Parathyroid adenoma (tissue), 2 donors: ENCODE data around the gene NDUFA11.
"Not testable (repeated sequence)": the region's sequence is repeated elsewhere in the genome, so short reads cannot be mapped to it uniquely, and the experiment has no call there.

Experiments
- H2AFZ ChIP-seq: fragments of 300-600 bp; sonication (generic); one replicate; pipeline ENCODE4 v1.7.0; 2017; ENCODE audit warnings: antibody characterized with exemption, mild to moderate bottlenecking
- H3K27ac ChIP-seq: fragments of 300-600 bp; sonication (generic); one replicate; pipeline ENCODE4 v1.7.0; 2017
- H3K27me3 ChIP-seq: fragments of 300-600 bp; sonication (generic); one replicate; pipeline ENCODE4 v1.7.0; 2017; ENCODE audit warnings: low read length; ENCODE audit not compliant: control insufficient read depth, insufficient read depth
- H3K36me3 ChIP-seq: fragments of 300-600 bp; sonication (generic); one replicate; pipeline ENCODE4 v1.7.0; 2017; ENCODE audit warnings: low read length; ENCODE audit not compliant: control insufficient read depth, insufficient read depth
- H3K4me1 ChIP-seq: fragments of 300-600 bp; sonication (generic); one replicate; pipeline ENCODE4 v1.7.0; 2017; ENCODE audit warnings: control low read depth
- H3K4me2 ChIP-seq: fragments of 300-600 bp; sonication (generic); one replicate; pipeline ENCODE4 v1.7.0; 2017; ENCODE audit warnings: low read length
- H3K4me3 ChIP-seq: fragments of 300-600 bp; sonication (generic); one replicate; pipeline ENCODE4 v1.7.0; 2017; ENCODE audit warnings: low read depth, low read length
- H3K79me2 ChIP-seq: fragments of 300-600 bp; sonication (generic); one replicate; pipeline ENCODE4 v1.7.0; 2017; ENCODE audit warnings: control low read depth
- H3K9ac ChIP-seq: fragments of 300-600 bp; sonication (generic); one replicate; pipeline ENCODE4 v1.7.0; 2017; ENCODE audit warnings: mild to moderate bottlenecking
- H3K9me3 ChIP-seq: fragments of 300-600 bp; sonication (generic); one replicate; pipeline ENCODE4 v1.7.0; 2017; ENCODE audit warnings: low read length; ENCODE audit not compliant: control insufficient read depth
- TF ChIP-seq, protein P1 (sequence below): fragments of 300-600 bp; sonication (generic); IDR thresholded peaks from one replicate; pipeline ENCODE4 v1.7.0; 2017; ENCODE audit warnings: antibody characterized with exemption, mild to moderate bottlenecking
- donor health status: primary hyperparathyroidism.

NDUFA11 gene

DNA sequence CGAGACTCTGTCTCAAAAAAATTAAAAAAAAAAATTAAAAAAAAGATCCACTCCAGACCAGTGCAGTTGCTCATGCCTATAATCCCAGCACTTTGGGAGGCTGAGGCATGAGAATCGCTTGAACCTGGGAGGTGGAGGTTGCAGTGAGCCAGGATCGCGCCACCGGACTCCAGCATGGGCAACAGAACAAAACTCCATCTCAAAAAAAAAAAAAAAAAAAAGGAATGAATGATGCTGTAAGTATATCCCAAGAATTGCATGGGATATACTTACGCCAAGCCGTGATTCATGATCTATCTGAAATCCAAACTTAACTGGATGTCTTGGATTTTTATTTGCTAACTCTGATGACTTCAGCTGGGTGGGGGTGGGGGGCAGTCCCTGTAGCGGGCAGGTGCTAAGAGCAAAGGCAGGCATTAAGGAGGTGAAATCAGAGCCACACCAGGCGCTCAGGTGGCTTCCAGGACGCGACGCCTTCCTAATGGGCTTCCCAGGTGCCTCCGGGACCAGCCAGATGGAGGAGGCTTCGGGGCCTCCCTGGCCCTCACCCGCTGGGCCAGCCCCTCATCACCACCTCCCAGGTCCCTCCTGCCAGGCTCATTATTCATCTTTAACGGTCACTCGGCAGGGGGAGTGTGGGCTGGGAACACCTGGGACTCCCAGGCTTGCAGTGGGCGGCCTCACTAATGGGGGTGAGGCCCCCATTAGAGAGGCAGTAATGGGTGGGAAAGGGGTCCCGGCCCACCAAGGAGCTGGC is 21.9 kb downstream of the NDUFA11 start:
- Histone ChIP-seq H3K9ac (no peak overlapping the region), H3K79me2 (no peaks in the 10 kb centered on the region), H3K9me3 (no peaks in the 10 kb centered on the region), H3K4me1 (no peaks in the 10 kb centered on the region), H2AFZ (no peak overlapping the region), H3K27me3 (no peaks in the 10 kb centered on the region), H3K4me3 (no peak overlapping the region), H3K4me2 (no peak overlapping the region), H3K27ac (no peak overlapping the region), H3K36me3 (no peaks in the 10 kb centered on the region)
- TF ChIP-seq, protein P1, sequence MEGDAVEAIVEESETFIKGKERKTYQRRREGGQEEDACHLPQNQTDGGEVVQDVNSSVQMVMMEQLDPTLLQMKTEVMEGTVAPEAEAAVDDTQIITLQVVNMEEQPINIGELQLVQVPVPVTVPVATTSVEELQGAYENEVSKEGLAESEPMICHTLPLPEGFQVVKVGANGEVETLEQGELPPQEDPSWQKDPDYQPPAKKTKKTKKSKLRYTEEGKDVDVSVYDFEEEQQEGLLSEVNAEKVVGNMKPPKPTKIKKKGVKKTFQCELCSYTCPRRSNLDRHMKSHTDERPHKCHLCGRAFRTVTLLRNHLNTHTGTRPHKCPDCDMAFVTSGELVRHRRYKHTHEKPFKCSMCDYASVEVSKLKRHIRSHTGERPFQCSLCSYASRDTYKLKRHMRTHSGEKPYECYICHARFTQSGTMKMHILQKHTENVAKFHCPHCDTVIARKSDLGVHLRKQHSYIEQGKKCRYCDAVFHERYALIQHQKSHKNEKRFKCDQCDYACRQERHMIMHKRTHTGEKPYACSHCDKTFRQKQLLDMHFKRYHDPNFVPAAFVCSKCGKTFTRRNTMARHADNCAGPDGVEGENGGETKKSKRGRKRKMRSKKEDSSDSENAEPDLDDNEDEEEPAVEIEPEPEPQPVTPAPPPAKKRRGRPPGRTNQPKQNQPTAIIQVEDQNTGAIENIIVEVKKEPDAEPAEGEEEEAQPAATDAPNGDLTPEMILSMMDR = no peak

DNA sequence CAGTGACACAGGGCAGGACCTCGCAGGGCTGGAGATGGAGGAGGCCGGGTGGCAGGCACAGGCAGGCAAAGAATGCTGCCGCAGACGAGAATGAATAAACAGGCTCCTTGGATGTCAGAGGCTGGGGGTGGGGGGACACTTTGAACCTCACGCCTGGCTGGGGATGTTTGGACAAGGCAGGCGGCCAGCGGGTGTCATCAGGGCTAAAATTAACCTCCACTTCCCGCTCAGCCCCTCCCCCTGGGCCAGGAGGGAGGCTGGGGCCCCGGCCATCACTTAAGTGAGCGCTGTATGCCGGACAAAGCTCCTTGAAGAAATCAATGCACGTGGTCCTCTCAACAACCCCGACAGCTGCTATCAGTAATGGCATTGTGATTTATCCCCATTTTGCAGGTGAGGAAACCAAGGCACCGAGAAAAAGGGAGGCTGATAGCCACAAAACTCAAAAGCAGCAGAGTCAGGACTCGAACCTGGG is 22.9 kb downstream of the NDUFA11 start:
- H2AFZ ChIP-seq = peak overlapping the region; percentile 17
- no peak overlapping the region for H3K9ac ChIP-seq
- no peak overlapping the region for H3K4me3 ChIP-seq
- H3K27ac ChIP-seq = no peak overlapping the region
- H3K9me3 ChIP-seq = no peaks in the 10 kb centered on the region
- H3K4me2 ChIP-seq = peak overlapping the region; percentile 13
- TF ChIP-seq, protein P1 = no peak
- H3K27me3 ChIP-seq = no peaks in the 10 kb centered on the region
- no peaks in the 10 kb centered on the region for H3K36me3 ChIP-seq
- H3K4me1 ChIP-seq = no peaks in the 10 kb centered on the region
- H3K79me2 ChIP-seq = no peaks in the 10 kb centered on the region

DNA sequence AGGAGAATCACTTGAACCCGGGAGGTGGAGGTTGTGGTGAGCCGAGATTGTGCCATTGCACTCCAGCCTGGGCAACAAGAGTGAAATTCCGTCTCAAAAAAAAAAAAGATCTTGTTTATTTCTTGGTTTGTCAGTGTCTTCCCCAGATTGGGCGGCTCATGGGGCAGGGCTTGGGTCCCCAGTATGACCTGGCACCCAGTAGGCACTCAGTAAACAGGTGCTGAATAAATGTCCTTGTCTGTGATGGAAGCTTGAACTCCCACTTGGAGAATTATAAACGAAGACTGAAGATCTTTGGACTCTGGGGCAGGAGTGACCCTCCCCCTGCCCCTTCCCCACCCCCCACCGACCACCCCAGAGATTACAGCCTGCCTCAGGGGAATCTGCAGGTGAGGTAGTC is 23.4 kb downstream of the NDUFA11 start:
- peak overlapping the region; percentile 13 for H3K4me2 ChIP-seq
- no peak overlapping the region for H2AFZ ChIP-seq
- no peaks in the 10 kb centered on the region for H3K79me2 ChIP-seq
- no peaks in the 10 kb centered on the region for H3K36me3 ChIP-seq
- TF ChIP-seq, protein P1 = no peak
- no peaks in the 10 kb centered on the region for H3K27me3 ChIP-seq
- no peaks in the 10 kb centered on the region for H3K4me1 ChIP-seq
- no peak overlapping the region for H3K27ac ChIP-seq
- no peak overlapping the region for H3K9ac ChIP-seq
- no peaks in the 10 kb centered on the region for H3K9me3 ChIP-seq
- H3K4me3 ChIP-seq = no peak overlapping the region

DNA sequence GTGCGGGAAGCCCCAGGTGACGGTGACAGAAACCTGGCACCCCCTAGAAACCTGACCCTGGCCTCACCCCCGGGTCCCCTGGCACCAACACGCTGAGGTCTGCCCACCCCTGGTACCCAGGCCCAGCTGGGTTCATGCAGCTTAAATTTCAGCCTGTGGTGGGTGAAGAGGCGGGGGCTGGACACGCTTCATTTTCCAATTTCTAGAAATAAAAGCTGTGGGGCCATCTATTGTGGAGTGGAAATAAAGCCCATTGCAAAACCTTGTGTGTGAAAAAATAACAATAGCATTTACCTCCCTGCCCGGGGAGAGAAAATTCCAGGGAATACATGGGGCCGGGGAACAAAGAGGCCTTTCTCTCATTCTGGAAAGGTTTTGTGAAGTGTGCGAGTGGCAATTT is 25.7 kb downstream of the NDUFA11 start:
- Histone ChIP-seq H3K4me2 (no peak overlapping the region), H3K27ac (no peak overlapping the region), H2AFZ (no peak overlapping the region), H3K36me3 (no peaks in the 10 kb centered on the region), H3K9ac (no peak overlapping the region), H3K4me1 (no peaks in the 10 kb centered on the region), H3K79me2 (no peaks in the 10 kb centered on the region), H3K9me3 (no peaks in the 10 kb centered on the region), H3K4me3 (no peak overlapping the region), H3K27me3 (no peaks in the 10 kb centered on the region)
- TF ChIP-seq, protein P1 = no peak

DNA sequence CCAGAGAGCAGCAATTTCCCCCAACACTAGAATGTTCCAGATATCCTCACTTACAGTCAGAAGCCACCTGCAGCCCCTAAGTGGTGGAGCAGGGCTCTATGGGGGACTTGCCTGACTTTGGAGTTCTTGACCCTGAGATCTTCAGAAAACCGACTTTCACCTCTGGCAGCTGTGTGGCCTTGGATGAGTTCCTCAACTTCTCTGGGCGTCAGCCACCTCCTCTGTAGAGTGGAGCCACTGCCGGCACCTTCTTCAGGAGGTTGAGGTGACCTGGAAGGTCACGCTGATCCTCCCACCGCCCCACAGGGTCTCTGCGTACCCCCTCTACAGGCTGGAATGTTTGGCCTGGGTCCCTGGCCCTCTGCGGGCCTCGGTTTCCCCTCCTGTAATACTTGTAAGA is 26.2 kb downstream of the NDUFA11 start:
- no peak overlapping the region for H3K27ac ChIP-seq
- no peaks in the 10 kb centered on the region for H3K79me2 ChIP-seq
- H3K9ac ChIP-seq = no peak overlapping the region
- no peaks in the 10 kb centered on the region for H3K9me3 ChIP-seq
- no peaks in the 10 kb centered on the region for H3K27me3 ChIP-seq
- H3K36me3 ChIP-seq = no peaks in the 10 kb centered on the region
- no peak overlapping the region for H3K4me3 ChIP-seq
- no peak overlapping the region for H3K4me2 ChIP-seq
- H3K4me1 ChIP-seq = no peaks in the 10 kb centered on the region
- TF ChIP-seq, protein P1 = no peak
- H2AFZ ChIP-seq = no peak overlapping the region

DNA sequence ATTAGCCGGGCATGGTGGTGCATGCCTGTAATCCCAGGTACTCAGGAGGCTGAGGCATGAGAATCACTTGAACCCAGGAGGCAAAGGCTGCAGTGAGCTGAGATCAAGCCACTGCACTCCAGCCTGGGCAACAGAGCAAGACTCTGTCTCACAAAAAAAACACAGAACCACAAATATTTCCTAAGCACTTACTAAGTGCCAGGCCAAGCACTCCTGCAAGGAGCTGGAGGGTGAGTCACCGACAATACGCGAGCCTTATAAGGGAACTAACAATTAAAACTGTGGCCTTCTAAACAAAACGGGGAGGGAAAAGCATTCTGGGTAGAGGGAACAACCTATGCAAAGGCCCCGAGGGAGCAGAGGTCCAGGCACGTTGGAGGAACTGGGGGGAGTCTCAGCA is 29.1 kb downstream of the NDUFA11 start:
- not testable (repeated sequence) for H2AFZ ChIP-seq, H3K79me2 ChIP-seq, H3K4me2 ChIP-seq, H3K4me1 ChIP-seq, H3K4me3 ChIP-seq, H3K36me3 ChIP-seq, H3K9me3 ChIP-seq, H3K27me3 ChIP-seq, H3K9ac ChIP-seq, H3K27ac ChIP-seq
